Measurements from ENCODE around the gene HCAR1.
"Not testable (repeated sequence)": the region's sequence is repeated elsewhere in the genome, so short reads cannot be mapped to it uniquely, and the experiment has no call there.

Gene HCAR1

DNA sequence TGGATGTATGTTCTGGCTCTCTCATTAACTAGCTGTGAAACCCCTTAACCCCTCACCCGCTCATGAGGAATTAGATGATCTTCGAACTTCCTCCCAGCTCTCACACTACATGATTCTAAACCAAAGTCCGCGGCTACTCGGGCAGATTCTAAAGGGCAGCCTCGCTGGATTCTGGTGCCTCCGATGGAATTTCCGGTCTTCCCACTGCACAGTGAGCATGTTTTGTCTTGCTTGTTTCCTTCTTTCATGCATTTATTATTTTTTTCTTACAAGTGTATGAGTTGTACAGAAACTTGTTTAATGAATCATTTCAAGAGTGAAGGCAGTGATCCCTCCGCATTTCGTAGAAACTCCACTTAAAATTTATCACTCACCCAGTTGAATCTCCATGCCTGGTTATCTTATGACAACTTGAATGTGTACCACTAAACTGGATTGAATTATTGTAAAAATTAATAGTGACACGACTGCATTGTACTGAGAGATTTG is 9.5 kb downstream of the HCAR1 start:
- DNase-seq (ENCODE audit: low read depth): no peak

DNA sequence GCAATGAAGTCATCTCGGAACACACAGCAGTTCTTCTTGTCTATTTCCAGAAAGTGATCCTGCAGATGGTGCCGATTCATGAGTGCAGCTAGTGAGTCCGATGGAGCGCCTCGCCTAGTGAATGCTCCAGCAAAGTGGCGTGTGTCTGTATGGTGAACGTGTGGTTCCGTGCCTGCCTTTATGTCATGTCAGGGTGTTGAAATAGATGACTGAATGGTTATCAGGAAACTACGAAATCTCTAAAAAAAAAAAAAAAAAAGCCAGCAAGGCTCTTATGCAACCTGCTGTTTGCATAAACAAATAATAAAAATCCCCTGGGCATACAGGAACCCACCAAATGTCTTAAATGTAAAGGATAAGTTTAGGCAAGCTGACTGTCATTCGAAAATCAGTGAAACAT is 14.0 kb downstream of the HCAR1 start, which contains the start of gene HCAR3:
Gene HCAR3 (minus strand): TSS at position 154 of the 400 bp plus-strand sequence. CDS start 74 bp downstream, at position 80.
- DNase-seq (ENCODE audit: low read depth): not testable (repeated sequence)

DNA sequence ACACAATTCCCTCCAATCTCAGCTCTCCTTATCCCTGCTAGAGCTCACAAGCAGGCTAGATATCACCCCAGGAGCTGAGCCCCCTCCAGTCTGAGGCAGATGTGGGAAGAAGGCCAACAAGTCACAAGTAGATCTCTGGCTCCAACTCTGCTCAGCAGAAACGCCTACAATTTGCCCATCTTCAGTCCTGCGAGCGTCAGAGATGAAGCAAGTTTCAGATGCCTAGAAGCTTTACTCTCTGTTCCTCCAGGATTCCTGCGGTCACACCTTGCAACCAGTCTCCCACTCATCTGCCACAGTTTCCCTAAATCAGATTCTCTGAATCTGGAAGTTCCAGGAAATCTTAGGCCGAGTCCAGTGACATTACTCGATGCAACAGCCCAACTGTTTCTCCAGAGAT is 15.4 kb downstream of the HCAR1 start:
- not testable (repeated sequence) for DNase-seq (ENCODE audit: low read depth)

DNA sequence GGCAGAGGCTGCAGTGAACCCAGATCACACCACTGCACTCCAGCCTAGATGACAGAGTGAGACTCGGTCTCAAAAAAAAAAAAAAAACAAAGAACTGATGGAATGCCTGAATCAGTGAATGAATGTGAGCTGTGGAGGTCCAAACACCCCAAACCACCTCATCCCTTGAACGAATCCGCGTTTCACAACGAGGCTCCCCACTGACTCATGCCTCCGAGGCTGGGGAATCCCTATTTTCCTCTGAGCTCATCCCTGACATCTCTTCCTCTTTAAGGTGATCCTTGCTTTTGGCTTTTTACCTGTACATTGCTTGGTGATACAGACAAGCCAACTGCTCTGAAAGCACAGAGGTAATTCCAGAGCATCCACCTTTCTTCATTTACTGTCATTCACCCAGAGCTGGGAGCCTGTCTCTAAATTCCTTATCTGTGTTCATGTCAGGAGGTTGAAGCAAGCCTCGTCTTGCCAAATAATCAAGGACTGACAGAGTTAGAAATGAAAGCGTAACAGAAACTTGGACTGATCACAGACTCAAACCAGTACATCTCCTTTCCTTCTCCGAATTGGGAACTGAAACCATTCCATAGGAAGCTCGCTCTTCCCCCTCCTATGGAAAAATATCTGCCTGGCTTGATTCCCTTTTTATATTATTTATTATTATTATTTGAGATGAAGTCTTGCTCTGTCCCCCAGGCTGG is 17.0 kb downstream of the HCAR1 start:
- not testable (repeated sequence) for DNase-seq (ENCODE audit: low read depth)

DNA sequence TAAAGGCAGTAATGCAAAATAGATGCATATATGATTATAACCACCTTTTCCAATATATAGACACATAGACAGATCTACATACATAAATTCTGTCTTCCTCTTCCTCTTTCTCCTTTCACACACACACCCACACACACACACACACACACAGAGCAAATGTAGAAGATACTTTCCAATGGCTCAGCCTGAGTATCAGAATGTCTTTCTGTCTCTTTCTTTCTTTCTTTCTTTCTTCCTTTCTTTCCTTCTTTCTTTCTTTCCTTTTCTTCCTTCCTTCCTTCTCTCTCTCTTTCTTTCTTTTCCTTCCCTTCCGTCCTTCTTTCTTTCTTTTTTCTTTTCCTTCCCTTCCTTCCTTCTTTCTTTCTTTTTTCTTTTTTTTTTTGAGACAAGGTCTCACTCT is 19.4 kb downstream of the HCAR1 start:
- DNase-seq (ENCODE audit: low read depth): not testable (repeated sequence)

DNA sequence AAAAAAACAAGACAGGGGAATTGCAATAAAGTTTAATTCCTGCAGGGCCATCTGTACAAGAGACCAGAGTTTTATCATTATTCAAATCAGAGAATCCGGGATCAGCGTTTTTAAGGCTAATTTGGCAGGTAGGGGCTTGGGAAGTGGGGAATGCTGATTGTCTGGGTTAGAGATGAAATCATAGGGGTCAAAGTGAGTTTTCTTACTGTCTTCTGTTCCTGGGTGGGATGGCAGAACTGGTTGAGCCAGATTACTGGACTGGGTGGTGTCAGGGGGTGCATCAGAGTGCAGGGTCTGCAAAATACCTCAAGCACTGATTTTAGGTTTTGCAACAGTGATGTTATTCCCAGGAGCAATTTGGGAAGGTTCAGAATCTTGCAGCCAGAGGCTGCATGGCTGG is 20.3 kb downstream of the HCAR1 start:
- DNase-seq (ENCODE audit: low read depth): not testable (repeated sequence)

DNA sequence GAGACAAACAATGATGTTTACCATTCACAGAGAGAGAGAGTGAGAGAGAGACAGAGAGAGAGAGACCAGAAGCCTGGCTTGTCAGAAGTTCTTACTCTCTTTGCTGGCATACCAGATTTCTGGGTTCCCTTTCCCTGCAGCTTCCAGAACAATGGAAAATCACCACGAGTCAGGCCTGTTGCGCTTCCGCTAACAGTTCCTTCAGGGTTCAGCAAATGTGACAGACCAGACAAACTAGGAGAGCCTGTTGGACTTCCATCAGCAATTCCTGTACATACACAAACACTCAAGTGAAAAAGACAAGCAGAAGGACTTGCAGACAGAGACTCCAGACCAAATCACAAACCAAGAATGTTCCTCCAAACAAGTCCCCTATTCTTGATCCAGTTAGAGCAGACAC is 21.4 kb downstream of the HCAR1 start:
- not testable (repeated sequence) for DNase-seq (ENCODE audit: low read depth)

DNA sequence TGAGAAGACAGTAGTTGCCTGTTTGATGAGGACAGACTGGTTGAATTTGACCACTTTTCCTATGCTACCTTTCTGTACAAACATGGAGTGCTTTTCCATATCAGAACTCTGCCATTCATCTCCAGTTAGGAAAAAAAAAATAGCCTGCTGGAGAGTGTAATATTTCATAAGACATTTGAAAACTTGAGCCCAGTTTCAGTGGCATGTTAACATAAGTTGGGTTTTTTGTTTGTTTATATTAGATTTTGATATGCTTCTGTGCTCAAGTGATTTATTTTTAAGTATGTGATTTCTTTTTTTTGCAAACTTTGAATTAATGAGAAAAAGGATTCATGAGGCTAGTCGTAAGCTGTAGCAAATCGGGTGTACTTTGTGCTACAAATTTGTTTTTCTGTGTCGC is 26.8 kb downstream of the HCAR1 start:
- peak; percentile 74 for DNase-seq (ENCODE audit: low read depth)

DNA sequence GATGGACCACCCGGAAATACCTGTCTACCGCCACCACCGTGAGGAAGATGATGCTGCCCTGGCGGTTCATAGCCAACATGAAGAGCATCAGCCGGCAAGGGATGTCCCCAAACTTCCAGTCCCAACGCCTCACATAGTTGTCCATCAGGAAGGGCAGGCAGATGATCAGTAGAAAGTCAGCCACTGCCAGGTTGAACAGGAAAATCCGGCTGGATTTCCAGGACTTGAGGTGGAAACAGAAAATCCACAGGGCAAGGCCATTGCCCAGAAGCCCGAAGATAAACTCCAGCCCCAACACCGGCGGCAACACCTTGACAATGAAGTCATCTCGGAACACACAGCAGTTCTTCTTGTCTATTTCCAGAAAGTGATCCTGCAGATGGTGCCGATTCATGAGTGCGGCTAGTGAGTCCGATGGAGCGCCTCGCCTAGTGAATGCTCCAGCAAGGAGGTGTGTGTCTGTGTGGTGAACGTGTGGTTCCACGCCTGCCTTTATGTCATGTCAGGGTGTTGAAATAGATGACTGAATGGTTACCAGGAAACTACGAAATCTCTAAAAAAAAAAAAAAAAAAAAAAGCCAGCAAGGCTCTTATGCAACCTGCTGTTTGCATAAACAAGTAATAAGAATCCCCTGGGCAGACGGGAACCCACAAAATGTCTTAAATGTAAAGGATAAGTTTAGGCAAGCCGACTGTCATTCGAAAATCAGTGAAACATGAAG is 27.6 kb downstream of the HCAR1 start, which contains the start of gene HCAR2:
Gene HCAR2 (minus strand): TSS at position 468 of the 722 bp plus-strand sequence. CDS start 74 bp downstream, at position 394.
- peak; percentile 71 for DNase-seq (ENCODE audit: low read depth)

DNA sequence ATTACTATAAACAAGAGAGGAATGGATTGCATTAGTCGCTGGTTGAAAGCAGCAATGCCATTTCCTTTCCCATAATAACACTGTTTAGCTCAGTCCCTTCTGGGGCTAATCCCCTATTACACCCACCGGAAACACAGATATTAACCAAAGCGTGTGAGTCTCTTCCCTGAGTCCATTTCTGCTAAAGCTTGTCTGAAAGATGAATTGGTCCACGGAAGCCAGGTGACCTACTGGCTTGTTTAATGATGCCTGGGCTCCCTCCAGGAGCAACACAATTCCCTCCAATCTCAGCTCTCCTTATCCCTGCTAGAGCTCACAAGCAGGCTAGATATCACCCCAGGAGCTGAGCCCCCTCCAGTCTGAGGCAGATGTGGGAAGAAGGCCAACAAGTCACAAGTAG is 29.2 kb downstream of the HCAR1 start:
- not testable (repeated sequence) for DNase-seq (ENCODE audit: low read depth)

DNA sequence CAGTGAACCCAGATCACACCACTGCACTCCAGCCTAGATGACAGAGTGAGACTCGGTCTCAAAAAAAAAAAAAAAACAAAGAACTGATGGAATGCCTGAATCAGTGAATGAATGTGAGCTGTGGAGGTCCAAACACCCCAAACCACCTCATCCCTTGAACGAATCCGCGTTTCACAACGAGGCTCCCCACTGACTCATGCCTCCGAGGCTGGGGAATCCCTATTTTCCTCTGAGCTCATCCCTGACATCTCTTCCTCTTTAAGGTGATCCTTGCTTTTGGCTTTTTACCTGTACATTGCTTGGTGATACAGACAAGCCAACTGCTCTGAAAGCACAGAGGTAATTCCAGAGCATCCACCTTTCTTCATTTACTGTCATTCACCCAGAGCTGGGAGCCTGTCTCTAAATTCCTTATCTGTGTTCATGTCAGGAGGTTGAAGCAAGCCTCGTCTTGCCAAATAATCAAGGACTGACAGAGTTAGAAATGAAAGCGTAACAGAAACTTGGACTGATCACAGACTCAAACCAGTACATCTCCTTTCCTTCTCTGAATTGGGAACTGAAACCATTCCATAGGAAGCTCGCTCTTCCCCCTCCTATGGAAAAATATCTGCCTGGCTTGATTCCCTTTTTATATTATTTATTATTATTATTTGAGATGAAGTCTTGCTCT is 30.5 kb downstream of the HCAR1 start:
- DNase-seq (ENCODE audit: low read depth): not testable (repeated sequence)

DNA sequence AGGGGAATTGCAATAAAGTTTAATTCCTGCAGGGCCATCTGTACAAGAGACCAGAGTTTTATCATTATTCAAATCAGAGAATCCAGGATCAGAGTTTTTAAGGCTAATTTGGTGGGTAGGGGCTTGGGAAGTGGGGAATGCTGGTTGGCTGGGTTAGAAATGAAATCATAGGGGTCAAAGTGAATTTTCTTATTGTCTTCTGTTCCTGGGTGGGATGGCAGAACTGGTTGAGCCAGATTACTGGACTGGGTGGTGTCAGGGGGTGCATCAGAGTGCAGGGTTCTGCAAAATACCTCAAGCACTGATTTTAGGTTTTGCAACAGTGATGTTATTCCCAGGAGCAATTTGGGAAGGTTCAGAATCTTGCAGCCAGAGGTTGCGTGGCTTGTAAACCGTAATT is 33.7 kb downstream of the HCAR1 start:
- DNase-seq (ENCODE audit: low read depth): not testable (repeated sequence)

DNA sequence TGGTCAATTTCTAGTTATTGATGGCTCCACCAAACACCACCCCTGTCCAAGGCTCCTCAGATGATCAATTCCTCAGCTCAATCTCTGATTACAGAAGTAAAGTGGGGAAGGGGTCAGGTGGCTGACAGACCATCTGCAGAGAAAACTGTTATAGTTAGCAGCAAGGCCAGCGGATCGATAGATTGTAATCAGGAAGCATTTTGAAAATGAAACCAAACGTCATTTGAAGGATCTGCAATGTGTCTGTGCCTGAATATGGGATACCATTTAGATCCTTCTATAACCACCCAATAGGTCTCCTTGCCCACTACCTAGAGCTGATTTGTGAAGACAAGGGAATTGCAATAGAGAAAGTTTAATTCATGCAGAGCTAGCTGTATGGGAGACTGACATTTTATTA is 39.1 kb downstream of the HCAR1 start:
- DNase-seq (ENCODE audit: low read depth): no peak

DNA sequence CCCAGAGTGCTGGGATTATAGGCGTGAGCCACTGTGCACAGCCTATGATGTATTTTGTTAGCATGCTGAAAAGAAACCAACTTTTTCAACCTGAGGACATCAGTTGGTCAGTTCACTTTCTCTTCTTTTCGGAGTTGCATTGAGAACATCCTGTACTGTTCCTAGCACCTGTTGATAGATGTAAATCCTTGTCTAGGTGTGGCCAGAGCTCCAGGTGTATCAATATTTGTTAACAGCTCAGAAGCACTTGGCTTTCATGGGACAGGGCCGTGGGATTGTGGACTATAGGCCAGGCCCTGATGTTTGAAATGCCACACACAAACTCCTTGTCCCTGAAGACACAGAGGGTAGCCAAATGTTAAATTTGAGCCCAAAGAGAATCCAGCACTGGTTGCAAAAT is 42.4 kb downstream of the HCAR1 start:
- DNase-seq (ENCODE audit: low read depth): no peak

DNA sequence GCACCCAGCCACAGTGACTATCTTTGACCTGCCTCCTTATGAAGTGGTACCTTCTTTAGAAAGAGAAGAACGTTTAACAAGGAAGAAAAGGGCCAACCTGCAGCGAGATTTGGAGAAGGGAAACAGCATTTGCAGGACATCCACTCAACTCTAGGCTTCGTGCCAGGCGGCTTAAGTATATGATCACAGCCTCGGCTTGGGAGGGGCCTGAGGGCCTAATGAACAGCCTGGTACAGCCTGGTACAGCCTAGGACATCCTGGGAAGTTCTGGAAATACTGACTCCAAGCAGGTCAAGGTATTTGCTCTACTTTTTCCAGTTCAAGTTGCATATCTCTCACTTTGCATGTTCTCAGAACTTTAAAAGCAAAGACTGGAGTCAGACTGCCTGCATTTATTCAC is 43.6 kb downstream of the HCAR1 start:
- no peak for DNase-seq (ENCODE audit: low read depth)

DNA sequence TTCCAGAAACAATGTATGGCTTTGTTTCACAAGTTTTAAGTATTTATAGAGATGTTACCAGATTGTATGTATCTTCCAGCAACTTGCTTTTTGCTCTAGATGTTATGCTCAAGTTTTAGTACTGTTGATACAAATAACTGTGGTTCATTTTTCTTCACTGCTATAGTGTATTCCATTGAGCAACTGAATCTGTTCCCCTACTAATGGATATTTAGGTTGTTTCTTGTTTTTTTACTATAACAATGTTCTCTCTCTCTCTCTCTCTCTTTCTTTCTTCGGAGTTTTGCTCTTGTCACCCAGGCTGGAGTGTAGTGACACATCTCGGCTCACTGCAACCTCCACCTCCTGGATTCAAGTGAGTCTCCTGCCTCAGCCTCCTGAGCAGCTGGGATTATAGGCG is 44.1 kb downstream of the HCAR1 start:
- no peak for DNase-seq (ENCODE audit: low read depth)

DNA sequence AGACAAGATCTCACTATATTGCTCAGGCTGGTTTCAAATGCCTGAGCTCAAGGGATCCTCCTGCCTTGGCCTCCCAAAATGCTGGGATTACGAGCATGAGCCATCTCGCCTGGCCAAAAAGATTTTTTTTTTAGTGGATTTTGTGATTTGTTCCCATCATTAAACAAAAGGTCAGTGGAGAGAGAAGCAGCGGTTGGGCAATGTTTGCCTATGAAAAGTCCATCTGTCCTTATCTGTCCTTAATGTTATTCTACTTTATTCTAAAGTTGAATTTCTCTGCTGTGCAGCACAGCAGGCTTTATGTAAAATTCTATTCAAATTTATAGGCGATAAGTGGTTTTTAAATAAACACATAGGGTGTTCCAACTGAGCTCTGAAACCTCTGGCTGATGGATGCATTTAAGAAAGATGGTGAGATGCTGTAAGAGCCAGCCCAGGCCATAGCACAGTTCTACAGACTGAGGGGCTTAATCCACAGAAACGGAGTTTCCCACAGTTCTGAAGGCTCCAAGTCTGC is 46.3 kb downstream of the HCAR1 start:
- DNase-seq (ENCODE audit: low read depth): no peak

DNA sequence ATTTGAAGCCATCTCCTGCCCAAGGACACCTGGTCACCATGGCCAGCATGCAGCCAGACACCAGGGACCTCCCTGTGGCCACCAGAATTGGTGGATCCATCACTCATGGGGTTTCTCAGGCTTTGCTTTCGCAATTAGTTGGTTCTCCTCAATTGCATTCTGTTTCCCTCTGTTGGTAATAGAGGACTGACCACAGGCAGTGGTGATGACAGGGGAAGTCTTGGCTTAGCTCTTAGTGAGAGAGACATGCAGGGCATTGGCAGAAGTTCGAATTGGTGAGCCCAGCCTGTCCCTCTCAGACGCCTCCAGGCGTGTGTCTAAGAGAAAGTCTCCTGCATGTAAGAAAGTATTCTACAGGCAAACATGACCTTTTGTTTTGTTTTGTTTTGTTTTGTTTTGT is 48.8 kb downstream of the HCAR1 start:
- DNase-seq (ENCODE audit: low read depth): peak; percentile 89

DNA sequence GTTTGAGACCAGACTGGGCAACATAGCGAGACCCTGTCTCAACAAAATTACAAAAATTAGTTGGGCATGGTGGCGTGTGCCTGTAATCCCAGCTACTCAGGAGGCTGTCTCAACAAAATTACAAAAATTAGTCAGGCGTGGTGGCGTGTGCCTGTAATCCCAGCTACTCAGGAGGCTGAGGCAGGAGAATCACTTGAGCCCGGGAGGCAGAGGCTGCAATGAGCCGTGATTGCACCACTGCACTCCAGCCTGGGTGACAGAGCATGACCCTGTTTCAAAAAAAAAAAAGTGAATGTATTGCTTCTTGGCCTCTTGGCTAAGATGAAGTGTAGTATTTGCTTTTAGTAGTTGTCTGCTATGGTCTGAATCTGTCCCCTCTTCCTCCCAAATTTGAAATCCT is 49.7 kb downstream of the HCAR1 start:
- DNase-seq (ENCODE audit: low read depth): not testable (repeated sequence)

DNA sequence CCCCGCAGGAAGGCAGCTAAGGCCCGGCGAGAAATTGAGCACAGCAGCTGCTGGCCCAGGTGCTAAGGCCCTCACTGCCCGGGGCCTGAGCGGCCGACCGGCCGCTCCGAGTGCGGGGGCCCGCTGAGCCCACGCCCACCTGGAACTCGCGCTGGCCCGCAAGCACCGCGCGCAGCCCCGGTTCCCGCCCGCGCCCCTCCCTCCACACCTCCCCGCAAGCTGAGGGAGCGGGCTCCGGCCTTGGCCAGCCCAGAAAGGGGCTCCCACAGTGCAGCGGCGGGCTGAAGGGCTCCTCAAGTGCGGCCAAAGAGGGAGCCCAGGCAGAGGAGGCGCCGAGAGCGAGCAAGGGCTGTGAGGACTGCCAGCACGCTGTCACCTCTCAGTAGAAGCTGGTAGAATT is 53.9 kb downstream of the HCAR1 start:
- DNase-seq (ENCODE audit: low read depth): not testable (repeated sequence)
